ENCODE results near the gene UBE2Z. TPM values are rescaled to one million over a fixed set of nuclear protein-coding genes. Genes with fewer than 3 reads are reported as not detected.
A peak's percentile ranks its signal among the peaks of the same experiment; 100 is the strongest.

The UBE2Z gene
- total and polyA plus RNA-seq, 2 of the 13 experiments (the other 11 are each of a cell fraction or from before 2014, with no cell fraction given) = 63.2 to 122 TPM

- TF ChIP-seq ZBTB2 (CRISPR knock-in tag; IDR thresholded peaks at IDR 0.05; ENCODE audit: low read depth) (no peak), RFX5 (IDR thresholded peaks at IDR 0.05; ENCODE audit: low read depth, low read length) (no peak; the same call in 1 of the 2 replicates), SALL2 (CRISPR knock-in tag; IDR thresholded peaks at IDR 0.05) (0 out of 2 replicates have a peak, but pooled peaks have one; percentile 15), ZNF496 (CRISPR knock-in tag; IDR thresholded peaks at IDR 0.05; ENCODE audit: insufficient replicate concordance) (no peak), ZNF792 (CRISPR knock-in tag; IDR thresholded peaks at IDR 0.05) (no peak), THAP7 (CRISPR knock-in tag; IDR thresholded peaks at IDR 0.05) (no peak), NFATC3 (CRISPR knock-in tag; IDR thresholded peaks at IDR 0.05) (no peak), MED8 (CRISPR knock-in tag; IDR thresholded peaks at IDR 0.05; ENCODE audit: insufficient replicate concordance) (peak; percentile 14), SETDB1 (CRISPR knock-in tag; IDR thresholded peaks at IDR 0.05; ENCODE audit: borderline replicate concordance) (no peak), ZNF749 (CRISPR knock-in tag; IDR thresholded peaks at IDR 0.05; ENCODE audit: borderline replicate concordance) (no peak), ZNF280D (CRISPR knock-in tag; IDR thresholded peaks at IDR 0.05) (0 out of 2 replicates have a peak, but pooled peaks have one; percentile 26), RERE (CRISPR knock-in tag; IDR thresholded peaks at IDR 0.05; ENCODE audit: low read depth) (no peak), ATF1 (CRISPR knock-in tag; IDR thresholded peaks at IDR 0.05) (no peak), ELK4 (CRISPR knock-in tag; IDR thresholded peaks at IDR 0.05; ENCODE audit: borderline replicate concordance) (no peak), ZSCAN22 (CRISPR knock-in tag; IDR thresholded peaks at IDR 0.05) (no peak), ZNF615 (CRISPR knock-in tag; IDR thresholded peaks at IDR 0.05; ENCODE audit: borderline replicate concordance) (no peak), ZNF747 (CRISPR knock-in tag; IDR thresholded peaks at IDR 0.05; ENCODE audit: borderline replicate concordance) (no peak)
These were observed 64.5 kb downstream of the UBE2Z start (continued) for GRCh38 chr17:48972749-48973097.

Measured in HepG2 (cell line).